Thyroid gland (tissue), 4 donors: ENCODE measurements around the gene FOXI2. TPM values are rescaled to one million over a fixed set of nuclear protein-coding genes. Genes with fewer than 3 reads are reported as not detected.

Experiments used
- DNase-seq, 2 donors: peaks; one replicate each; pipeline ENCODE4 v3.0.0-alpha.2; 2019
- H3K27ac ChIP-seq, 3 donors: fragments of 200-600 bp; sonication (generic); 1 replicate in 2 of 3; 2 replicates in 1 of 3; pipeline ENCODE4 v1.5.1; 2016 to 2019; ENCODE audit warnings: mild to moderate bottlenecking in 1 of 3, moderate library complexity in 1 of 3
- H3K27me3 ChIP-seq: fragments of 200-600 bp; sonication (generic); one replicate; pipeline ENCODE4 v1.5.1; 2019
- H3K36me3 ChIP-seq, 2 donors: fragments of 200-600 bp; sonication (generic); one replicate each; pipeline ENCODE4 v1.5.1; 2016 to 2019
- H3K4me1 ChIP-seq, 2 donors: fragments of 200-600 bp; sonication (generic); one replicate each; pipeline ENCODE4 v1.5.1; 2017 to 2019
- H3K4me3 ChIP-seq, 3 donors: fragments of 200-600 bp; sonication (generic); replicated peaks in 1 of 3; 1 replicate in 2 of 3; 2 replicates in 1 of 3; pipeline ENCODE4 v1.5.1; 2016; ENCODE audit warnings: mild to moderate bottlenecking in 1 of 3
- H3K9me3 ChIP-seq: fragments of 200-600 bp; sonication (generic); one replicate; pipeline ENCODE4 v1.5.1; 2017
- POLR2A ChIP-seq, 2 donors: fragments of 450-650 bp; IDR thresholded peaks; one replicate each; pipeline ENCODE4 v1.6.1; 2017; ENCODE audit warnings: antibody characterized with exemption in 2 of 2, mild to moderate bottlenecking in 2 of 2, moderate library complexity in 1 of 2
- WGBS, 2 donors: methylation state at CpG; one replicate each; pipeline ENCODE4 v1.1.5; 2017; 5-methylcytosine and 5-hydroxymethylcytosine counted together
- intact Hi-C: fragments of 100-400 bp; cut with DNase I; formaldehyde crosslinking; loops from one replicate; pipeline ENCODE4 v1.15.1; 2023
- total RNA-seq, 4 donors: library from RNA; depleted of rRNA; stranded (reverse); fragments of >200 nt; gene quantifications; one replicate each; pipeline ENCODE4 v1.2.3, GENCODE V29; 2016
- TF ChIP-seq, protein P1 (sequence below), 6 experiments: fragments of 200-600 bp in 3 of 6; fragments of 450-650 bp in 3 of 6; sonication (generic) in 3 of 6; IDR thresholded peaks; one replicate each; pipeline ENCODE4 v1.5.1; 2016 to 2019; ENCODE audit warnings: antibody characterized with exemption in 6 of 6, mild to moderate bottlenecking in 2 of 6, inconsistent platforms in 1 of 6, moderate library complexity in 1 of 6

The FOXI2 gene
- total RNA-seq, 4 donors from 2014 or later = 0.15 TPM; not detected in 3

DNA sequence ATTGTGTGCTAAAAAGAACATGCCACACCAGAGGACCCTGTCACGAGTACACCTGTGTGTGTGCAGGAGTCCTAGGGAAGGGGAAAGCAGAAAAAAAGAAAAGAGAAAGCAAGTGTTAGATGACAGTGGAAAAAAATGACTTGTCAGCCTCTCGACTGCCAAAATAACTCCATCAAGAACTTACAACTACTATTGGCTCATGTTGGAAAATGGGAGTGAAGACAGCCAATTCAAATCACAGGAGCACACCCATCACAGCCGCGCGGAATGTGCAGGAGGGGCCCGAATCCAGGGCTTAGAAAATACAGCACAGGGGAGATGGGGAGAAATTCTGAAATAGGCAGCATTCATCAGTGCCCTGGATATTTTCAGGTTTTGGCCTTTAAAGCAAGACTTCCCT lies 38.1 kb upstream of the FOXI2 start:
- no peak overlapping the region for H3K27ac ChIP-seq
- no peaks in the 10 kb centered on the region for H3K4me1 ChIP-seq
- H3K27me3 ChIP-seq = no peaks in the 10 kb centered on the region
- TF ChIP-seq, protein P1, sequence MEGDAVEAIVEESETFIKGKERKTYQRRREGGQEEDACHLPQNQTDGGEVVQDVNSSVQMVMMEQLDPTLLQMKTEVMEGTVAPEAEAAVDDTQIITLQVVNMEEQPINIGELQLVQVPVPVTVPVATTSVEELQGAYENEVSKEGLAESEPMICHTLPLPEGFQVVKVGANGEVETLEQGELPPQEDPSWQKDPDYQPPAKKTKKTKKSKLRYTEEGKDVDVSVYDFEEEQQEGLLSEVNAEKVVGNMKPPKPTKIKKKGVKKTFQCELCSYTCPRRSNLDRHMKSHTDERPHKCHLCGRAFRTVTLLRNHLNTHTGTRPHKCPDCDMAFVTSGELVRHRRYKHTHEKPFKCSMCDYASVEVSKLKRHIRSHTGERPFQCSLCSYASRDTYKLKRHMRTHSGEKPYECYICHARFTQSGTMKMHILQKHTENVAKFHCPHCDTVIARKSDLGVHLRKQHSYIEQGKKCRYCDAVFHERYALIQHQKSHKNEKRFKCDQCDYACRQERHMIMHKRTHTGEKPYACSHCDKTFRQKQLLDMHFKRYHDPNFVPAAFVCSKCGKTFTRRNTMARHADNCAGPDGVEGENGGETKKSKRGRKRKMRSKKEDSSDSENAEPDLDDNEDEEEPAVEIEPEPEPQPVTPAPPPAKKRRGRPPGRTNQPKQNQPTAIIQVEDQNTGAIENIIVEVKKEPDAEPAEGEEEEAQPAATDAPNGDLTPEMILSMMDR (IDR thresholded peaks at IDR 0.05) = no peak
- no peak for TF ChIP-seq POLR2A (IDR thresholded peaks at IDR 0.05)
- 76 to 79% methylated on average over 6 of the region's 6 CpGs for WGBS, 2 donors
- DNase-seq = no peak
- H3K36me3 ChIP-seq = no peaks in the 10 kb centered on the region
- no peaks in the 10 kb centered on the region for H3K9me3 ChIP-seq
- no peak overlapping the region for H3K4me3 ChIP-seq
- intact Hi-C loops = no loop called here

DNA sequence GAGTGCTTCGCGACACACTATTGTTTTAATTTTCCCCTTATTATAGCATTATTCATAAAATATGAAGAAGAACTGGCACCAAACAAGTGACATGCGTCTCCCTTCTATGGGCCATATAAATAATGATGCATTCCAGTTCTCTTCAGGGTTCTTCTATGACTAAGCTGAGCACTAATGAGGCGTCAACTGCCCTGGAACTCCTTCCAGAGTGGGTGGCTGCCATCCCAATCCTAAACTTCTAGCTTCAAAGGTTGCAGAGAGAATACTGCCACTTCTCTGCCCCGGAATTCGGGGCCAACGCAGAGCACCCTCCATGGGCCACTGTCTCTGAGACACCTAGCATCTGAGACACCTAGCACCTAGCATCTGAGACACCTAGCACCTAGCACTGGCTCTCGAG lies 37.7 kb upstream of the FOXI2 start:
- 66 to 86% methylated on average over 7 to 8 of the region's 8 CpGs for WGBS, 2 donors
- Histone ChIP-seq H3K4me3 (no peak overlapping the region), H3K27me3 (no peaks in the 10 kb centered on the region), H3K4me1 (no peaks in the 10 kb centered on the region), H3K27ac (no peak overlapping the region), H3K36me3 (no peaks in the 10 kb centered on the region), H3K9me3 (no peaks in the 10 kb centered on the region)
- TF ChIP-seq, protein P1 (IDR thresholded peaks at IDR 0.05) = no peak
- TF ChIP-seq POLR2A (IDR thresholded peaks at IDR 0.05) = no peak
- DNase-seq = no peak
- intact Hi-C loops = no loop called here

DNA sequence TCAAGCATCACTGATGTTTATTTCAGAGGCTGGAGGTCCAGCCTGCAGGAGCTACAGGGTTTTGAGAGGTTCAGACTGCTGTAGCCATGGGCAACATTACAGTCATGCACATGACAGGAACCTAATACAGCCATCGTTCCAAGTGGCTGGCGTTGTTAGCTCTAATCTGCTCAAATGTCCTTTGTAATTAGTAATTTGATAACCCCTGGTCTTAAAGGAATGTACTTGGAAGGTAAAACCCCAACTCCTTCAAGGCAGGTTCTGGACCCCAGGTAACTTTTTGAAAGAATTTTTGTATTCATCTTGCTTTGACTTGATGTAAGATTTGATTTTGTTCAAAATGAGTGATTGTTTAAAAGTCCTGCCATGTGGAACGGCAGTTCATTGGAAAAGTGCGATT lies 34.7 kb upstream of the FOXI2 start:
- Histone ChIP-seq H3K27ac (no peak overlapping the region), H3K4me3 (no peak overlapping the region), H3K9me3 (no peaks in the 10 kb centered on the region), H3K36me3 (no peaks in the 10 kb centered on the region), H3K27me3 (no peaks in the 10 kb centered on the region), H3K4me1 (no peaks in the 10 kb centered on the region)
- no peak for DNase-seq
- intact Hi-C loops = no loop called here
- 27 to 35% methylated on average over 4 of the region's 4 CpGs for WGBS, 2 donors
- TF ChIP-seq, protein P1 (IDR thresholded peaks at IDR 0.05) = no peak
- TF ChIP-seq POLR2A (IDR thresholded peaks at IDR 0.05) = no peak

- TF ChIP-seq, protein P1 (IDR thresholded peaks at IDR 0.05) = no peak
- TF ChIP-seq POLR2A (IDR thresholded peaks at IDR 0.05) = no peak
- Histone ChIP-seq H3K4me1 (no peaks in the 10 kb centered on the region), H3K27me3 (no peaks in the 10 kb centered on the region), H3K9me3 (no peaks in the 10 kb centered on the region), H3K36me3 (no peaks in the 10 kb centered on the region), H3K27ac (no peak overlapping the region), H3K4me3 (no peak overlapping the region)
- WGBS, 2 donors = 33 to 46% methylated on average over 6 of the region's 6 CpGs
- no peak for DNase-seq
- intact Hi-C loops = loop anchor here (5.0 kb wide), 1 partner anchor 137 kb away; no protein-coding TSS in a partner anchor
Observed at GRCh38 chr10:127715249-127715648, 21.7 kb upstream of the FOXI2 start.

DNA sequence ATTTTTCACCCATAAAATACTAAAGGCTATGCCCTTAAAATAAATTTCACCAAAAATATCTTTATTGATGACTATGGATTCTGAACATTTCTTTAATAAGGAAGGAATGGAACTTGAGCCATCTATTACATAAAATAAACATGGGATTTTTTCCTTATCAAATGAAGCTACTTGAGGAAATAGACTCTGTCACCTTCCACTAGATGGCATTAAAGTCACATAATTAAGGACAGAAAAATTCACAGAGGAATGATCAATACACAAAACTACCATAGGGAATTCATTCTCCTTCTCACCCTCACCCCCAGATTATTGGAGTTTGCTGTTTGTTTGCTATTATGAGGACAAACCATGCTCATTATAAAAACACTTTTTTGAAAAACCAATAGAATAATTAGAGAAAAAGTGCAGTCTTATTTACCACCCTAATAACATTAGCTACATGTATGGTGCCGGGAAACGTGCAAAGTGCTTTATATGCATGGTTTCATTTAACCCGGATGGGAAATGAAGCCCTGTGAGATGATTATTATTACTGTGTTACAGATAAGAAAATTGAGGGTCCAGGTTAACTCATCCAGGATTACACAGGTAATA lies 21.1 kb upstream of the FOXI2 start:
- 48 to 70% methylated on average over 3 of the region's 3 CpGs for WGBS, 2 donors
- TF ChIP-seq, protein P1 (IDR thresholded peaks at IDR 0.05) = peak in 5 of 6 experiments; percentile 10 to 63 (median 44)
- TF ChIP-seq POLR2A (IDR thresholded peaks at IDR 0.05) = no peak
- Histone ChIP-seq H3K4me1 (no peaks in the 10 kb centered on the region), H3K4me3 (no peak overlapping the region), H3K36me3 (no peaks in the 10 kb centered on the region), H3K27me3 (no peaks in the 10 kb centered on the region), H3K27ac (no peak overlapping the region), H3K9me3 (no peaks in the 10 kb centered on the region)
- no peak for DNase-seq
- intact Hi-C loops = loop anchor here (5.0 kb wide), 1 partner anchor 136 kb away; no protein-coding TSS in a partner anchor
